ENCODE data around the gene ANKS1B.

Gene ANKS1B

GRCh38 chr12:99847936-99848335, 136.8 kb downstream of the ANKS1B start:
- Histone ChIP-seq H3K4me1 (ENCODE audit: control insufficient read depth, insufficient read depth, low read length) (no peaks in the 10 kb centered on the region), H3K9me3 (ENCODE audit: control insufficient read depth, insufficient read depth, low read depth, low read length) (no peaks in the 10 kb centered on the region), H3K4me3 (ENCODE audit: low read depth, low read length) (no peak overlapping the region), H3K27ac (ENCODE audit: extremely low read depth, low read depth, low read length) (no peak overlapping the region), H3K36me3 (ENCODE audit: control insufficient read depth in 2 of 2, insufficient read depth in 1 of 2, low read length in 2 of 2) (no peaks in the 10 kb centered on the region)
- POLR2A ChIA-PET, result no interaction called here
- CTCF ChIA-PET, result no interaction called here
- TF ChIP-seq ZFP3 (tag by site-specific recombination; IDR thresholded peaks at IDR 0.05; ENCODE audit: low read depth) (no peak), ZNF791 (tag by site-specific recombination; IDR thresholded peaks at IDR 0.05) (no peak)

GRCh38 chr12:99834710-99835109, 150.0 kb downstream of the ANKS1B start:
- Histone ChIP-seq H3K4me1 (ENCODE audit: control insufficient read depth, insufficient read depth, low read length) (no peaks in the 10 kb centered on the region), H3K9me3 (ENCODE audit: control insufficient read depth, insufficient read depth, low read depth, low read length) (no peaks in the 10 kb centered on the region), H3K36me3 (ENCODE audit: control insufficient read depth in 2 of 2, insufficient read depth in 1 of 2, low read length in 2 of 2) (no peaks in the 10 kb centered on the region), H3K27ac (ENCODE audit: extremely low read depth, low read depth, low read length) (no peak overlapping the region), H3K4me3 (ENCODE audit: low read depth, low read length) (no peak overlapping the region)
- ChIA-PET CTCF (interaction anchor here (0.7 kb wide), 1 partner anchor 72 kb away, joined by 4 read pairs; no protein-coding TSS in a partner anchor), POLR2A (no interaction called here)
- TF ChIP-seq BCL11B (tag by site-specific recombination; IDR thresholded peaks at IDR 0.05; ENCODE audit: low read depth) (no peak), ZNF23 (tag by site-specific recombination; IDR thresholded peaks at IDR 0.05; ENCODE audit: borderline replicate concordance) (no peak), EGR2 (tag by site-specific recombination; IDR thresholded peaks at IDR 0.05; ENCODE audit: low read depth) (no peak), SP7 (tag by site-specific recombination; IDR thresholded peaks at IDR 0.05) (no peak), ZNF341 (tag by site-specific recombination; IDR thresholded peaks at IDR 0.05; ENCODE audit: low read depth) (no peak), ZNF585B (tag by site-specific recombination; IDR thresholded peaks at IDR 0.05) (no peak), PRDM1 (tag by site-specific recombination; IDR thresholded peaks at IDR 0.05) (no peak)

DNA sequence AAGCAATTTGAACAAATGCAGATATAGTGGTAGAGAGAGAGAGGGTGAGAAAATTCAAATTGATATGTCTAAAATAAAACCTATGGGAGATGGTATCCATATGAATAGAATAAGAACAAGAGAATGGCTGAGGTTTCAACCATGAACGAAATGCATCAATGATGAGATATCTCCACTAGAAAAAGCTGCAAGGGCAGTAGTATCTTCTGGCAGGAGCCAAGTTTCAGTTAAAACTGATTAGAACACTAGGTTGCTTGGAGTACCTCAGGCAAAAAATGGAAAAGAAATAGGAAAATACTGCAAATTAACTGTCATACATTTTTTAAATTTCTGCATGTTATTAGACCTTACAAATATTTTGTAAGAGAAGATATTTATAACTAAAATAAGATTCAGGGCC, 151.3 kb downstream of the ANKS1B start:
- Histone ChIP-seq H3K36me3 (ENCODE audit: control insufficient read depth in 2 of 2, insufficient read depth in 1 of 2, low read length in 2 of 2) (no peaks in the 10 kb centered on the region), H3K4me3 (ENCODE audit: low read depth, low read length) (no peak overlapping the region), H3K9me3 (ENCODE audit: control insufficient read depth, insufficient read depth, low read depth, low read length) (no peaks in the 10 kb centered on the region), H3K4me1 (ENCODE audit: control insufficient read depth, insufficient read depth, low read length) (no peaks in the 10 kb centered on the region), H3K27ac (ENCODE audit: extremely low read depth, low read depth, low read length) (no peak overlapping the region)
- POLR2A ChIA-PET, result no interaction called here
- CTCF ChIA-PET, result interaction anchor here (0.9 kb wide), 1 partner anchor 442 kb away, joined by 4 read pairs; no protein-coding TSS in a partner anchor
- TF ChIP-seq PRDM1 (tag by site-specific recombination; IDR thresholded peaks at IDR 0.05) (no peak), KLF16 (tag by site-specific recombination; IDR thresholded peaks at IDR 0.05) (no peak), ZNF707 (tag by site-specific recombination; IDR thresholded peaks at IDR 0.05) (no peak), GLIS2 (tag by site-specific recombination; IDR thresholded peaks at IDR 0.05) (no peak), ZNF529 (tag by site-specific recombination; IDR thresholded peaks at IDR 0.05; ENCODE audit: insufficient replicate concordance) (no peak), ZNF664 (tag by site-specific recombination; IDR thresholded peaks at IDR 0.05) (no peak), ZNF521 (tag by site-specific recombination; IDR thresholded peaks at IDR 0.05) (no peak), ZNF274 (IDR thresholded peaks at IDR 0.05; ENCODE audit: low read length) (no peak), ZNF274 (tag by site-specific recombination; IDR thresholded peaks at IDR 0.05; ENCODE audit: borderline replicate concordance) (no peak), ZNF148 (tag by site-specific recombination; IDR thresholded peaks at IDR 0.05; ENCODE audit: borderline replicate concordance) (no peak), ZNF26 (tag by site-specific recombination; IDR thresholded peaks at IDR 0.05) (no peak), ZNF169 (tag by site-specific recombination; IDR thresholded peaks at IDR 0.05) (no peak), BCL11B (tag by site-specific recombination; IDR thresholded peaks at IDR 0.05; ENCODE audit: low read depth) (no peak), ZNF560 (tag by site-specific recombination; IDR thresholded peaks at IDR 0.05; ENCODE audit: borderline replicate concordance) (no peak), ZNF280C (tag by site-specific recombination; IDR thresholded peaks at IDR 0.05) (no peak), ZNF623 (tag by site-specific recombination; IDR thresholded peaks at IDR 0.05) (no peak)
- TF ChIP-seq, protein P1, sequence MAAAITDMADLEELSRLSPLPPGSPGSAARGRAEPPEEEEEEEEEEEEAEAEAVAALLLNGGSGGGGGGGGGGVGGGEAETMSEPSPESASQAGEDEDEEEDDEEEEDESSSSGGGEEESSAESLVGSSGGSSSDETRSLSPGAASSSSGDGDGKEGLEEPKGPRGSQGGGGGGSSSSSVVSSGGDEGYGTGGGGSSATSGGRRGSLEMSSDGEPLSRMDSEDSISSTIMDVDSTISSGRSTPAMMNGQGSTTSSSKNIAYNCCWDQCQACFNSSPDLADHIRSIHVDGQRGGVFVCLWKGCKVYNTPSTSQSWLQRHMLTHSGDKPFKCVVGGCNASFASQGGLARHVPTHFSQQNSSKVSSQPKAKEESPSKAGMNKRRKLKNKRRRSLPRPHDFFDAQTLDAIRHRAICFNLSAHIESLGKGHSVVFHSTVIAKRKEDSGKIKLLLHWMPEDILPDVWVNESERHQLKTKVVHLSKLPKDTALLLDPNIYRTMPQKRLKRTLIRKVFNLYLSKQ (tag by site-specific recombination; IDR thresholded peaks at IDR 0.05; ENCODE audit: borderline replicate concordance), result no peak

Data from HEK293 (cell line).